ENCODE measurements around the gene GID4.

- no peak for TF ChIP-seq MXI1 (IDR thresholded peaks at IDR 0.05; ENCODE audit: borderline replicate concordance, low read depth, low read length)
- no peak for TF ChIP-seq ZNF746 (CRISPR knock-in tag; IDR thresholded peaks at IDR 0.05)
- TF ChIP-seq CTCF (CRISPR knock-in tag; IDR thresholded peaks at IDR 0.05) = no peak
- no peak for TF ChIP-seq RBM39 (IDR thresholded peaks at IDR 0.05; ENCODE audit: low read depth, low read length, poor library complexity, severe bottlenecking)
- TF ChIP-seq TAF1 (CRISPR knock-in tag; IDR thresholded peaks at IDR 0.05) = no peak
- TF ChIP-seq TERF1 (CRISPR knock-in tag; IDR thresholded peaks at IDR 0.05) = no peak
- TF ChIP-seq ZNF124 (CRISPR knock-in tag; IDR thresholded peaks at IDR 0.05) = no peak
- TF ChIP-seq TAF15 (IDR thresholded peaks at IDR 0.05; ENCODE audit: low read depth, low read length, poor library complexity, severe bottlenecking) = no peak
Observed at GRCh38 chr17:18028114-18028951, 10.9 kb upstream of the GID4 start.

Measured in HepG2 (cell line).